ENCODE results near the gene TENM4.

Gene TENM4

GRCh38 chr11:79417069-79417920 is 23.5 kb downstream of the TENM4 start:
- DNase-seq = no peak

- no peak for DNase-seq
Observed at GRCh38 chr11:79415912-79416311, 24.9 kb downstream of the TENM4 start.

- DNase-seq = no peak
Observed at GRCh38 chr11:79415411-79415810, 25.4 kb downstream of the TENM4 start.

- no peak for DNase-seq
Observed at GRCh38 chr11:79414644-79415317, 26.0 kb downstream of the TENM4 start.

GRCh38 chr11:79414041-79414440 is 26.8 kb downstream of the TENM4 start:
- no peak for DNase-seq

- DNase-seq = no peak
Observed at GRCh38 chr11:79413268-79413667, 27.6 kb downstream of the TENM4 start.

- no peak for DNase-seq
Observed at GRCh38 chr11:79412761-79413160, 28.1 kb downstream of the TENM4 start.

- DNase-seq = no peak
Observed at GRCh38 chr11:79409330-79409729, 31.5 kb downstream of the TENM4 start.

GRCh38 chr11:79406376-79406775 is 34.5 kb downstream of the TENM4 start:
- DNase-seq = no peak

- no peak for DNase-seq
Observed at GRCh38 chr11:79404806-79405205, 36.0 kb downstream of the TENM4 start.

- DNase-seq = no peak
Observed at GRCh38 chr11:79404325-79404724, 36.5 kb downstream of the TENM4 start.

GRCh38 chr11:79403839-79404238 is 37.0 kb downstream of the TENM4 start:
- DNase-seq = no peak

GRCh38 chr11:79402912-79403311 is 37.9 kb downstream of the TENM4 start:
- DNase-seq = no peak

GRCh38 chr11:79400717-79401330 is 40.0 kb downstream of the TENM4 start:
- no peak for DNase-seq

GRCh38 chr11:79400206-79400605 is 40.6 kb downstream of the TENM4 start:
- DNase-seq = no peak

- DNase-seq = no peak
Observed at GRCh38 chr11:79397252-79397651, 43.6 kb downstream of the TENM4 start.

- DNase-seq = no peak
Observed at GRCh38 chr11:79396674-79397073, 44.2 kb downstream of the TENM4 start.

- DNase-seq = no peak
Observed at GRCh38 chr11:79396001-79396400, 44.8 kb downstream of the TENM4 start.

GRCh38 chr11:79393362-79394043 is 47.3 kb downstream of the TENM4 start:
- DNase-seq = no peak

GRCh38 chr11:79392161-79392560 is 48.7 kb downstream of the TENM4 start:
- DNase-seq = no peak

GRCh38 chr11:79390923-79391322 is 49.9 kb downstream of the TENM4 start:
- DNase-seq = no peak

GRCh38 chr11:79390477-79390876 is 50.4 kb downstream of the TENM4 start:
- no peak for DNase-seq

GRCh38 chr11:79388201-79388600 is 52.6 kb downstream of the TENM4 start:
- no peak for DNase-seq
